ENCODE measurements around the gene PDHX.

- no peak for TF ChIP-seq EZH2 (IDR thresholded peaks at IDR 0.05; ENCODE audit: insufficient read depth, low read length)
- TF ChIP-seq CTCF (IDR thresholded peaks at IDR 0.05; ENCODE audit: insufficient read depth, low read depth, low read length), result no peak
Measured at GRCh38 chr11:34874202-34874601, 42.2 kb upstream of the PDHX start.
